OCI-LY3 (cell line): ENCODE data around the gene GNAI3.

ENCODE experiments used
- EZH2phosphoT487 ChIP-seq: fragments of 200-600 bp; shearing (Covaris generic); IDR thresholded peaks from 2 replicates; pipeline ENCODE4 v1.6.1; 2018; ENCODE audit warnings: antibody characterized with exemption, mixed run types, low read depth
- TF ChIP-seq, protein P1 (sequence below): fragments of 200-600, 300-600 bp; sonication (generic); IDR thresholded peaks from 2 replicates; pipeline ENCODE4 v1.5.1; 2014; ENCODE audit warnings: antibody characterized with exemption, low read length, low read depth

DNA sequence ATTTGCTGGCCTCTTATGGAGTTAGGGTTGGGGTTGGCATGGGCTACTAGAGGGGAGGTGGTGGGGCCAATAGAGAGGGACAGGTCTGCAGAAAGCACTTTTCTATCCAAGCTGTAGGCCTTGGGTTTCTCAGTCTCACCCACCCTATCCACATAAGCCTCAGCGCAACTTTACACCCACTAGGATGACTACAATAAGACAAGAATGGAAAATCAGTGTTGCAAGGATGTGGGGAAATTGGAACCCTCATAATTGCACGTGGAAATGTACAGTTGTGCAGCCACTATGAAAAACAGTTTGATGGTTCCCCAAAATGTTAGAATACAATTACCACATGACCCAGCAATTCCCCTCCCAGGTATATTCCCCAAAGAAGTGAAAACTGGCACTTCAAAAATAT is 93.4 kb downstream of the GNAI3 start:
- TF ChIP-seq, protein P1, sequence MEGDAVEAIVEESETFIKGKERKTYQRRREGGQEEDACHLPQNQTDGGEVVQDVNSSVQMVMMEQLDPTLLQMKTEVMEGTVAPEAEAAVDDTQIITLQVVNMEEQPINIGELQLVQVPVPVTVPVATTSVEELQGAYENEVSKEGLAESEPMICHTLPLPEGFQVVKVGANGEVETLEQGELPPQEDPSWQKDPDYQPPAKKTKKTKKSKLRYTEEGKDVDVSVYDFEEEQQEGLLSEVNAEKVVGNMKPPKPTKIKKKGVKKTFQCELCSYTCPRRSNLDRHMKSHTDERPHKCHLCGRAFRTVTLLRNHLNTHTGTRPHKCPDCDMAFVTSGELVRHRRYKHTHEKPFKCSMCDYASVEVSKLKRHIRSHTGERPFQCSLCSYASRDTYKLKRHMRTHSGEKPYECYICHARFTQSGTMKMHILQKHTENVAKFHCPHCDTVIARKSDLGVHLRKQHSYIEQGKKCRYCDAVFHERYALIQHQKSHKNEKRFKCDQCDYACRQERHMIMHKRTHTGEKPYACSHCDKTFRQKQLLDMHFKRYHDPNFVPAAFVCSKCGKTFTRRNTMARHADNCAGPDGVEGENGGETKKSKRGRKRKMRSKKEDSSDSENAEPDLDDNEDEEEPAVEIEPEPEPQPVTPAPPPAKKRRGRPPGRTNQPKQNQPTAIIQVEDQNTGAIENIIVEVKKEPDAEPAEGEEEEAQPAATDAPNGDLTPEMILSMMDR: no peak
- TF ChIP-seq EZH2phosphoT487: no peak
